Aorta (tissue), 5 donors: ENCODE measurements around the gene MFAP4. TPM values are rescaled to one million over a fixed set of nuclear protein-coding genes. Genes with fewer than 3 reads are reported as not detected.

Experiments
- ATAC-seq: fragments of 200-7000 bp; cut with Tn5 transposase; one replicate; pipeline ENCODE4 v1.9.1; 2022; ENCODE audit warnings: moderate library complexity; ENCODE audit not compliant: low FRiP score
- DNase-seq, 2 donors: peaks; one replicate each; pipeline ENCODE4 v3.0.0-alpha.2; 2020
- H3K27ac ChIP-seq, 2 donors: one replicate each; pipeline ENCODE4 v1.5.1; 2013; ENCODE audit warnings: low read length in 2 of 2, mild to moderate bottlenecking in 2 of 2, moderate library complexity in 2 of 2, control low read depth in 1 of 2, inconsistent platforms in 1 of 2, low read depth in 1 of 2
- H3K27me3 ChIP-seq, 2 donors: one replicate each; pipeline ENCODE4 v1.6.1; 2013; ENCODE audit warnings: control low read depth in 1 of 2, low read length in 1 of 2, mild to moderate bottlenecking in 1 of 2, moderate library complexity in 1 of 2; ENCODE audit not compliant: insufficient read depth in 2 of 2, control insufficient read depth in 1 of 2
- H3K36me3 ChIP-seq, 2 donors: one replicate each; pipeline ENCODE4 v1.6.1; 2013; ENCODE audit warnings: control low read depth in 1 of 2, low read length in 1 of 2, mild to moderate bottlenecking in 1 of 2; ENCODE audit not compliant: insufficient read depth in 2 of 2, control insufficient read depth in 1 of 2
- H3K4me1 ChIP-seq, 2 donors: one replicate each; pipeline ENCODE4 v1.6.1; 2013; ENCODE audit warnings: low read length in 2 of 2, control low read depth in 1 of 2, mild to moderate bottlenecking in 1 of 2, moderate library complexity in 1 of 2; ENCODE audit not compliant: insufficient read depth in 2 of 2, control insufficient read depth in 1 of 2
- H3K4me3 ChIP-seq, 2 donors: one replicate each; pipeline ENCODE4 v1.5.1; 2013; ENCODE audit warnings: low read length in 2 of 2, control low read depth in 1 of 2, mild to moderate bottlenecking in 1 of 2
- H3K9me3 ChIP-seq: one replicate; pipeline ENCODE4 v1.6.1; 2013; ENCODE audit warnings: mild to moderate bottlenecking, low read length; ENCODE audit not compliant: control insufficient read depth
- WGBS, 2 donors: extraction: QIAGEN DNeasy Blood & Tissue Kit; methylation state at CpG; one replicate each; pipeline ENCODE4 v1.1.7; 2013; 5-methylcytosine and 5-hydroxymethylcytosine counted together
- intact Hi-C, 2 donors: fragments of 100-400 bp; cut with DNase I; formaldehyde crosslinking; loops; one replicate each; pipeline versions ENCODE4 v1.14.2 to v1.15.0; 2022
- polyA plus RNA-seq, 2 donors: library from polyadenylated mRNA; stranded (reverse); fragments of 200-250 nt; gene quantifications; one replicate each; pipeline ENCODE4 v1.2.3, GENCODE V29; 2013
- total RNA-seq, 2 donors: library from RNA; stranded (reverse); fragmentation: NEBNext Ultra II Directional; extraction: Animal tissue kit (Norgen Biotek cat#: 25700); gene quantifications; one replicate each; pipeline ENCODE4 v1.2.1, GENCODE V29; 2021
- donor health status: healthy with polysubstance abuse.
- donor health status: Bipolar disorder and iron deficiency.
- donor health status: DM: no; HTN: no; CAD: no.
- donor health status: DM: no; HTN: no; CAD: no.
- donor health status: DM: yes; HTN: yes; CAD: no.

MFAP4 gene
- total and polyA plus RNA-seq, 4 donors: 271 to 793 (median 444) TPM

DNA sequence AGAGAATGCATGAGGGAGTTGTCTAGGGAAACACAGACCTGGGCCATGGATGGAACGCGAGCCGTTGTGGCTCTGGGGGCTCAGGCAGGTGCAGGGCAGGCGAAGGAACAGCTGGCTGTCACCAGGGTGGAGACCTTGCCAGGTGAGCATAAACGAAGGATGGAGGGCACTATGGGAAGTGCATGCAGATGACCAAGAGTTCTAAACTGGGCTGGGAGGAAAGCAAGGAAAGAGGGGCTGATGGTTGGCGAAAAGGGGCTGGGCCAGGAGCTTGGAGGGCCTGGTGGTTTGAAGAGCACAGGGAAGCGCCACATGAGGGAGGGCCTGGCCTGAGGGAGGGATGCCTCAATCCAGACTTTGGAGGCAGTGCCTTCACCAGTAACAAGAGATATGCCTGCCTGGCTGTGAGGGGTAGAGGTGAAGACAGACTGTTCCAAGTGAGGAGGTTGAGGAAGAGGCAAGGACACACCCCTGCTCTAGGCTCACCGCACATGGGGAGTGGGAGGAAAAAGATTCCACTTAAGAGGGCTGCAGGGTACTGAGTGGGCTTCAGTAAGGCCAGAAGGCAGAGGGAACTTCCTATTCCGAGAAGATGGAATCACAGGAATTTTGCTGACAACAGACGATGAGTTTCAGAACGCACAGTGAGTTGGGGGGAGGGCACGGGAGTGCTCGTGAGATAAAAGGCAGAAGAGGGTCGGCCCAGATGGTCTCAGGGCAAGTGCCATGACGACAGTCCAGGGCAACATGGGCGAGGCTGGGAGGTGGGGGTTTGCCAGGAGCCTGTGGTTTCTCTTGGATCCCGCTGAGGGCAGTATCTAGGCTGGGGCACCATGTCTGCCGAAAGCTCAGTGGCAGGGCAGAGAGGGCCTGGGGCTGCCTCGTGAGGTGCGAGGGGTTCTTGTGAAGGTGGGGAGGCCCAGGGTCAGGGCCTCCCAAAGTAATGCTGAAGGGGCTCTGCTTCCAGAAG is 45.1 kb downstream of the MFAP4 start:
- ATAC-seq (no peak), DNase-seq (peak in 1 of 2 donors; percentile 75)
- intact Hi-C loops: no loop called here
- no peaks in the 10 kb centered on the region for H3K36me3 ChIP-seq
- H3K4me1 ChIP-seq: no peaks in the 10 kb centered on the region
- no peaks in the 10 kb centered on the region for H3K9me3 ChIP-seq
- no peak overlapping the region for H3K4me3 ChIP-seq
- no peak overlapping the region for H3K27ac ChIP-seq
- H3K27me3 ChIP-seq: no peaks in the 10 kb centered on the region
- WGBS, 2 donors: 75 to 78% methylated on average over 20 of the region's 20 CpGs

DNA sequence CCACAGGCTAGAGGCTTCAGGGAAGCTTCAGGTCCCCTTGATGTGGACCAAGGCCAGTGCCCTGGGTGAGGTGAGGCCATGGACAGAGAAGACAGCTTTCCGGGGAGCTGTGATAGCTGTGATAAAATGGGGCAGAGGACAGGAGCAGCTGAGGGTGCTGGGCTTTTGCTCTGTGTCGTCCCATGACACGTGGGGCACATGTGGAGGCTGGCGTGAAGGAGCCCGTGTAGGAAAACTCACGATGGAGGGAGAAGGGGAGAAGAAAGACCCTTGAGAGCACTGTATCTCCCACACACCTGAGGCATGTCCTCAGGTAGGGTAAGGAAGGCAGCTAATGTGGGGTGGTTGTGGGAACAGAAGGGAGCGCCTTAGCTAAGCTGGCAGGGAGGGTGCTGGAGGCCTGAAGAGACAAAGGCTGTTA is 45.8 kb downstream of the MFAP4 start:
- intact Hi-C loops: no loop called here
- Histone ChIP-seq H3K27ac (no peak overlapping the region), H3K9me3 (no peaks in the 10 kb centered on the region), H3K36me3 (no peaks in the 10 kb centered on the region), H3K4me3 (no peak overlapping the region), H3K27me3 (no peaks in the 10 kb centered on the region), H3K4me1 (no peaks in the 10 kb centered on the region)
- ATAC-seq (no peak), DNase-seq (peak in 1 of 2 donors; percentile 73)
- WGBS, 2 donors: 46 to 55% methylated on average over 7 of the region's 7 CpGs

DNA sequence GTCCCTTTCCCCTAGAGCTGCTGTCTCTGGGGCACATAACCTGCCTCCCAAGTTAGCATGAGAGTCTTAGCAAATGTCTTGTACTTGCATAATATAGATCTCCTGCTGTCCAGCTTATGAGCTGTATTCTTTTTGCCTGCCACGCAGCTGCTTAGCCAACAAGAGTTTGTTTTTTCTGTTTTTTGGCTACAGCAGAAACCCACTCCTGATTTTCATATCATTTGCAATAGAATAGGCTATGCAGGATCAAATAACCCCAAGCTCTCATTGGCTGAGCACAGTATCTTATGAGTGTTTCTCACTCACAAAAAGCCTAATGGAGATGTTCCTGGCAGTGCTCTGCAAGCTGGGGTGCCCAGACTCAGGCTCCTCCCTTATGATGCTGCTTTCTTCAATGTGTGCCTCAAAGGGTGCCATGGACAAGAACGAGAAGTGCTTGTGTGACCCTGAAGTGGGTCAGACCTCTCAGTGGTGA is 47.6 kb downstream of the MFAP4 start:
- intact Hi-C loops: no loop called here
- Histone ChIP-seq H3K27ac (no peak overlapping the region), H3K4me1 (no peaks in the 10 kb centered on the region), H3K27me3 (no peaks in the 10 kb centered on the region), H3K4me3 (no peak overlapping the region), H3K9me3 (no peaks in the 10 kb centered on the region), H3K36me3 (no peaks in the 10 kb centered on the region)
- no peak for ATAC-seq
- WGBS, 2 donors: 71 to 76% methylated on average over 2 of the region's 2 CpGs
- no peak for DNase-seq

DNA sequence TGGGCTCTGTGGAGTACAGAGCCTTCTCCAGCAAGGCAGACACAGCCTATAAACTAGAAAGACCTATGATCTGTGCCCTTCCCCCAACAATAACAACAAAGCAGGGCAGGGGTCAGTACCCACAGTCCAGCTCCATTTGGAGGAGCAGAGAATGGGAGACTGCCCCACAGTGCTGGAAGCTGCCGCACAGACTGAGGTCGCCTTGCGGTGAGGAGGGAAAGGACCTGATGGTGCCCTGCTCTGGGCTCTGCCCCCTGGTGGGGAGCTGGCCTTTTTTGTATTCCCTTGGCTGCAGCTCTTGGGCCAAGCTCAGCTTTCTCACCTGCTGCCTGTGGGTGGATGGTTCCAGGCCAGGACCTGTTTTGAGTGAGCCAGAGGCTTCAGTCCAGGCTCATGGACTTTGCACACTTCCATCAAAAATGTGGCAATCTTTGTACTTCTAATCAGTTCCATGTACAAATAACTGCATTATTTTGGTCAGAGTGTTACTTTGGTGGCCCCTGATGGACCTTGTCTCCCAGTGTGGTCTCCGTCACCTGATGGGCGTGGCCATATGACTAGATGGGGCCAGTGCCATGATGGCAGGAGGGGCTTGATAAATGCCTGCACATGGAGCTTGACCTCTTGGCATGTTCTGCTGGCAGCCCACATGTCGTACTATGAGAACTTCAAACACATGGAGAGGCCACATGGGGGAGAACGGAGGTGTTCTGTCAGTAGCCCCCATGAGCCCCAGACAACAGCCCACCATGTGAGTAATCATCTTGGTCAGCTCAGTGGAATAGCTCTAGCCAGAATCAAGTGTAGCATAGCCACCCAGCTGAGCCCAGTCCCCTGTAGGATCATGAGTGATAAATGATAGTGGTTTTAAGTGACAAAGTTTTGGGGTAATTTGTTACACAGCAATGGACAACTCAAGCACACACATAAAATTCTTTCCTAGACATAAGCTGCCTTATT is 48.7 kb downstream of the MFAP4 start:
- ATAC-seq (peak; percentile 26), DNase-seq (peak; percentile 71 to 86)
- Histone ChIP-seq H3K4me3 (no peak overlapping the region), H3K9me3 (no peaks in the 10 kb centered on the region), H3K27ac (no peak overlapping the region), H3K36me3 (no peaks in the 10 kb centered on the region), H3K4me1 (no peaks in the 10 kb centered on the region), H3K27me3 (no peaks in the 10 kb centered on the region)
- WGBS, 2 donors: 79 to 90% methylated on average over 7 of the region's 7 CpGs
- intact Hi-C loops: no loop called here

DNA sequence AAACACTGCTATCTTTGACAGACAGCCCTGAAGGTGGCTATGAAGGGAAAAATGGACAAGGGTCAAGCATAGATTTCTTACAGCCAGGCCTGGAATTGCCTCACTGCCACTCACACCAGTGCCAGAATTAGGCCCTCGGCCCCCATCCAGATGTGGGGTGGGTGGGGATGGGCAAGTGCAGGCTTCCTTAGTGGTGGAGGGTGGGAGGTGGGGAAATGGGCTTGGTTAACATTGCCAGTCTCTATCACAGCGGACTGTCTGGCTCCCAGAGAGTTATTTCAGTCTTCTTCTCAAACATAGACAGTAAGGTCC is 49.3 kb downstream of the MFAP4 start:
- Histone ChIP-seq H3K4me3 (no peak overlapping the region), H3K27ac (no peak overlapping the region), H3K36me3 (no peaks in the 10 kb centered on the region), H3K4me1 (no peaks in the 10 kb centered on the region), H3K9me3 (no peaks in the 10 kb centered on the region), H3K27me3 (no peaks in the 10 kb centered on the region)
- 43 to 79% methylated on average over 2 of the region's 2 CpGs for WGBS, 2 donors
- intact Hi-C loops: no loop called here
- DNase-seq: no peak
- ATAC-seq: no peak

DNA sequence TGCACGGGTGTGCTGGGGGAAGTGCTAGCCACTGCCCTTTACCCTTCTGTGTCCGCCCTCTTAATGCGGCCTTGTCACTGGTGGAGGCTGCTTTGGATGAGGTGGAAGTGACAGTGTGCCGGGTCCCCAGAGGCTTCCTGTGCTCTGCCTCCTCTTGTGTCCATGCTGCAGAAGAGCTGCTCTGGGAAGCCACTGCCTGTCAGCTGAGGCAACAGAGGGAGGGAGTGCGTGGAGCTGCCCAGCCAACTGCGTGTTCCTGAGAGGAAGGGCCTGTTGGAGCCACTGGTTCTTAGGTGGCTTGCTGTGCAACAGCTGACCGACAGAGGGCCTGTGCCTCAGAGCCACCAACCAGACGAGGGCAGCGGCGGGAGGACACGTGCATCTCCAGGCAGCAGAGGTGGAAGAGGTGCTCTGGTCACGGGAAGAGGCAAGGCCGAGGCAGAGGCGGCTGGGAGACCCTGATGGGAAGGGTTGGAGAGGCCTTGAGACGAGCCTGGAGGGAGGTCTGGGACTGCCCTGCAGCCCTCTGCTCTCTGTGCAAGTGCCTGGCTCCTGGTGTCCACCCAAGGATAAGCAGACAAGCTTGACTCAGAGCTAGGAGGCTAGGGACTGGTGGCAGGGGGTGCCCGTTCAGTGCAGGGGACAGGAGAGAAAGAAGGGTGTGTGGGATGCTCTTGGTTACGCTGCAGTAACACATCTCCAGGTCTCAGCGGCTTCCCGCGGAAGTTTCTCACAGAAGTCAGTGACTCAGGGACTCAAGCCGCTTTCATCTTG is 49.9 kb downstream of the MFAP4 start:
- H3K27me3 ChIP-seq: no peaks in the 10 kb centered on the region
- WGBS, 2 donors: 71 to 79% methylated on average over 20 to 21 of the region's 21 CpGs
- ATAC-seq: no peak
- no peak overlapping the region for H3K4me3 ChIP-seq
- H3K27ac ChIP-seq: no peak overlapping the region
- no peaks in the 10 kb centered on the region for H3K9me3 ChIP-seq
- no peaks in the 10 kb centered on the region for H3K4me1 ChIP-seq
- peak in 1 of 2 donors; percentile 61 for DNase-seq
- H3K36me3 ChIP-seq: no peaks in the 10 kb centered on the region
- intact Hi-C loops: no loop called here

DNA sequence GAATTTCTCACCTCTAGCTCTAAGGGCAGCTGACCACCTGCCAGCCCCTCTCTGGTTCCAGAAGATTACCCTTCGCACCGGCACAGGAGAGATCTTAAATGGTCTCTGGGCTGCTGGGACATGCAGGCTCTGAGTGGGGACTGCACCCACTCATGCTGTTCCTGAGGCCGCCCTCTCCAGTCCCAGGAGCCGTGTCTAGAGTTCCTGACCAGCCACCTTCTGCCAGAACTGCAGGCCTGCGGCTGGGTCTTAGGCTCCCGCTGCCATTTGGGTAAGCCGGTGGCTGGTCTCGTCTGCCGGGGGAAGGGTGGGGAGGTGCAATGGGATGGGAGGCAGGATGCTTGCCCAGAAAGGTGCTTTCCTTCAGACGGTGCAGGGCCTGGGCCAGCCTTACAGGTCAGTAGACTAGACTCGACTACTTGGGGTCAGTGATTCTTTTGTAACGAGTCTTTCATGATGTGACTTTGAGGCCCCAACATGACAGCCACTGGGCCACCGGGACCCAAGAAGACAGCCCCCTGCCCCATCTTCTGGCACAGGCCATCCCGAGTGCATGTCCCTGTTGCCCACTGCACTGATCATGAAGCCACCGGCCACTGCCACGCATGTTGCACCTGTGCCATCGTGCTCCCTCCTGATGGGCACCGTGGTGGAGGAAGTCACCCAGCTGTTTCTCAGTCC is 50.9 kb downstream of the MFAP4 start:
- WGBS, 2 donors: 82 to 83% methylated on average over 18 of the region's 18 CpGs
- H3K4me3 ChIP-seq: no peak overlapping the region
- H3K9me3 ChIP-seq: no peaks in the 10 kb centered on the region
- no peaks in the 10 kb centered on the region for H3K27me3 ChIP-seq
- no peaks in the 10 kb centered on the region for H3K4me1 ChIP-seq
- peak in 1 of 2 donors; percentile 64 for DNase-seq
- no peak for ATAC-seq
- H3K36me3 ChIP-seq: no peaks in the 10 kb centered on the region
- intact Hi-C loops: no loop called here
- no peak overlapping the region for H3K27ac ChIP-seq

DNA sequence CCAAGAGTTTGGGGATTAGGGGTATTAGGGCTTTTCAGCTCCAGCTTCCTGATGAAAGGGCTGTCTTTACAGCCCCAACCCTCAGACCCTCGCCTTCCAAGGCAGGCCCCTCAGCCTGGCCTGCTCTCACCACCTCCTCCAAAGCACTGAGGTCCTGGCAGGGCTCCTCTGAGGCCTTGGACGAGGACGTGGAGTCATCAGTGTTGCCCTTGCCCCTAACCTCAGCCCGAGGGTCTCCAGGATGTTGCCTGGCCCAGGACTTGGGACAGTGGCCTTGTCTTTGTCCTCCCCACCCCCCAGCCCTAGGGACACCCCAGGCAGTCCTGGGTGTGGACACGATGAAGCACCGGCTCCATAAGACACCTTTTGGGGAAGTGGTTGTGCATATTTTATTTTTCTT is 52.7 kb downstream of the MFAP4 start:
- Histone ChIP-seq H3K4me3 (no peak overlapping the region), H3K27ac (no peak overlapping the region), H3K4me1 (no peaks in the 10 kb centered on the region), H3K27me3 (no peaks in the 10 kb centered on the region), H3K9me3 (no peaks in the 10 kb centered on the region), H3K36me3 (no peaks in the 10 kb centered on the region)
- intact Hi-C loops: no loop called here
- WGBS, 2 donors: 84 to 89% methylated on average over 6 of the region's 6 CpGs
- ATAC-seq: no peak
- no peak for DNase-seq
